Measurements from ENCODE around the gene HOXB1. TPM values are rescaled to one million over a fixed set of nuclear protein-coding genes. Genes with fewer than 3 reads are reported as not detected.
A peak's percentile ranks its signal among the peaks of the same experiment; 100 is the strongest.

The HOXB1 gene
- total RNA-seq = not detected in 2 replicates

GRCh38 chr17:48530887-48531272, at the start of gene HOXB1:
HOXB1 (minus strand) TSS chr17:48531011; CDS start chr17:48530904, 107 bp downstream.
- DNase-seq = no peak

- DNase-seq = no peak
Measured at GRCh38 chr17:48579760-48580554, 49.1 kb upstream of the HOXB1 start.

DNA sequence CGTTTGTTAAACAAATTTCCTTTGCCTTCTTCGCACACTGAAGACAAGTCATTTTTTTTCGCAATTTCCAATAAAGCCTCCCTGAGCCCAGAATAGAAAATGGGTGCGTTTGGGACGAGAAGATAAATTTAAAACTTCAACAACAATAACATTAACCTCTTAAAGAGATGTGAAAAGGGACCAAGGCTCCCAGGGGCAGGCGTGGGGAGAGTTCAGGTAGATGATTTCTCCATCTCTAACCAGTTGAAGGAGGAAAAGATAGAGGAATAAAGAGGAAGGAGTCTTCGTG, 48.6 kb upstream of the HOXB1 start:
- no peak for DNase-seq

DNA sequence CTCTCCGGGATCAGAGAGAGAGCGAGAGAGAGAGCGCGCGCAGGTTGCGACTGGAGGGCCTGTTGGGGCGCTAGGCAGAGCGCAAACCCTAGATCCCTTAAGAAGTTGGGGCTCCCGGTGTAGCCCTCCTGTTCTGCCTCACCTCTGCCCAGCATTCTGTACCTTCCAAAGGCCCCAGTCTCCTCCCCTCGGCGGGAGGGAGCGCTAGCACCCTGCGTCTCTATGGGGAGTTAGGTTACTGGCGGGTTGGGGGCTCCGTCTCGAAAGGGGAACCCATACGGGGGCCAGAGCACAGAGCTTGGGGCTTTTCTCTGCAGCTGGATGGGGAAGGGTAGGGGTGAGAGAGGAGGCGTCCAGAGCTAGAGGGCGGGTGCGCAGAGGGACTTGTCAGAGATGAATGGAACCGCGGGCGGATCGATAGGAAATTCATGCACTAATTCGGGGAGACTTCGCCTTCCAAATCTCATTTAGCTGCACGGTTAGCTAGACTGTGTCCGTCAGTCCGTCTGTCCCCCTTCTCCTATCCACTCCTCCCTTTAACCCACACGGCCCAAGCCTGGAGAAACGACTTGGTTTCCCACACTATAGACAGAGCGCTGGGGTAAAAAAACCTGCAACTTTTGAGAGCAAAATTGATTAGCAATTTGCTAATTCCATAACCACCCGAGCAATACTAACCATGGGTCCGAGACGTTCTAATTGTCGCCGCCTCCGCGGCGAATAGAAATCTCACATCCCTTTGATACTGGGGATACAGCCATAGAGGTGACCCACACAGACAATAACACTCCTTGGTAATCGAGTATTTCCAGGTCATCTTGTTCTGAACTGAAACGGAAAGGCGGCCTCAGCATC, 48.0 kb upstream of the HOXB1 start:
- DNase-seq = peak; percentile 73

DNA sequence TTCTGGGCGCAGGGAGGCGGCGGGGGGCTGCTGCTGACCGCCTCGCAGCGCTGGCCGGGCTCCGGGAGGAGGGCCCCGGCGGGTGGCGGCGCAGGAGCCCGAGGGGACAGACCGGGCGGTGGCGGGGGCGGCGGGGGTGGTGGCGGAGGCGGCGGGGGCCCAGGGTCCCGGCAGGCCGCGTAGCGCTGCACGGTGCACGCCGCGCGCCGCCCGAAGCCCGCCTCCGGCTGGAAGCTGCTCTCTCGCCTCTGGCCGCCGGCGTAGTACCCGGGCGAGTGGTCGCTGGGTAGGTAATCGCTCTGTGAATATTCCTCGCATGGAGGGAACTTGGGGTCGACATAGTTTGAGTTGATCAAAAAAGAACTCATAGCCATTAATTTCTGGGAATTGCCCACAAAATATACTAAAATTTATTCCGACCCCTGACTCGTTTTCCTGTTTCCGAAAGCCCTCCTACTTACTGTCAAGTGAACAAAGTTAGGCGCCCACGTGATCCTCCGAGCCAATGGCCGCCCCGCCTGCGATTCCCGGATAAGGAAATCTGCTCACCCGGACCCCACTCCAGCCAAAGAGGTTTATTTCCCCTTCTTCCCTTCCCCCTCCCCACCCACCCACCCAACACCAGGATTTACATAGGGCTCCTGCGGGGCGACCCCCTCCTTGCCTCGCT, 47.3 kb upstream of the HOXB1 start, which contains the start of gene HOXB4:
Gene HOXB4 (minus strand): TSS at position 405 of the 670 bp plus-strand sequence. CDS start 31 bp downstream, at position 374.
- DNase-seq = peak; percentile 89

- no peak for DNase-seq
Measured at GRCh38 chr17:48577330-48577945, 46.6 kb upstream of the HOXB1 start.

DNA sequence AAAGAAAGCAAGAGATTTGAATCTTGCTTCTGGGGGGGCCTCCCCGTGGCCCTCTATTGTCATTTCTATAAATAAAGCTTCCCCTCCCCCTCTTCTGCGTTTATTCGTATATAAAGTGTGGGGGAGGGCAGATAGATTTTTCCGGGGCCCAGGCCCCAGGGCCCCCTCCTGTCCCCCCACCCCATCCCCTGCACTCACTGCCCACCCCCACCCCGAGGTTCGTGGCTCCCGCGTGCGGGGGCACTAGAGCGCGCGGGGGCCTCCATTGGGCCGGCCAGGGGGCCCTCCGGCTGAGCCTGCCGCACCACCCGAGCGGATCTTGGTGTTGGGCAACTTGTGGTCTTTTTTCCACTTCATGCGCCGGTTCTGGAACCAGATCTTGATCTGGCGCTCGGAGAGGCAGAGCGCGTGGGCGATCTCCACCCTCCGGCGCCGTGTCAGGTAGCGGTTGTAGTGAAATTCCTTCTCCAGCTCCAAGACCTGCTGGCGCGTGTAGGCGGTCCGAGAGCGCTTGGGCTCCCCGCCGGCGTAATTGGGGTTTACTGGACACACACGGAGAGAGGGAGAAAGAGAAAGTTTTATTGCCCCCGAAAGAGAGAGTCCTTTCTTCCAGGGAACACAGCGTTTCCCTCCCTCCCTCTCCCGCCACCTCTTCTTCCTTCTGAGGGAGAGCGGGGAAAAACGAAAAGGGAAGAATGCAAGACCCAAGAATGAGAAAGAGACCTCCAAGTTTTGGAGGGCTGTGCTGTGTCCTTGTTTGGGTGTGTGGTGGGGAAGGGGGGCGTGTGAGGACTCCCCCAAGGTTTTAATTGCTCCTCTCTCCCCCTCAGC, 45.9 kb upstream of the HOXB1 start:
- peak; percentile 55 for DNase-seq

DNA sequence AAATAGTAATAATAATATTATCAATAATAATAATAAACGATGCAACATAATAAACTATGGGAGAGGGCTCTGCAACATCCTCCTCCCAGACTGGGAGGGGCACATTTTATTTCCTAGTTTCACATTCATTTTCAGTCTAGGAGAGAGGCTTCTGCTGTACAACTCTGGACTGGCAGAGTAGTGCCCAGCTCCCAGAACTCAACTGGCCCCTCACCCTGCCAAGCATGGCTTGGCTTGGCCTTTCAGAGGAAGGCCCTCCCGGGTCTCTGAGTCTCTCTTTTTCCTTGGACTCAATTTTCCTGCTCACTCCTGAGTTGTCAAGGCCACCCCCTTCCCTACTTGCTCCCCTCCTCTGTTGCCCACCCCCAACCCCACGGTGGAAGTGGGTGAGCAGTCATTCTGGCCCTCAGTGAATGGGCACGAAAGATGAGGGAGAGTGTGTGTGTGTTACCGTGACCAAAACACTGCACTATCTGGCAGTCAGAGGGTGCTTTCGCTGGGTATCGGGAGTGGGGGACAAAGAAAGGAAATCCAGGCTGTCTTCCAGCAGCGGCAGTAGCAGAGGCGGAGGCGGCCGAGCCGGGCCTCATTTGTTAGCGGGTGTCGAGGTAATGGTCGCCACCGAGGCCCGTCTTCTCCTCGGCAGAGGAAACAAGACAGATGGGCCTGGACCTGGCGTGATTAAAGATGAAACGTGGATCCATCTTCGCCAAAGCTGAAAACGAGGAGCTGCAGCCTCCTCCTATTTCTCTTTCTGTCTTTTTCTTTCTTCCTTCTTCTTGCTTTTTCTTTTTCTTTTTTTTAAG, 45.1 kb upstream of the HOXB1 start:
- peak; percentile 41 for DNase-seq

DNA sequence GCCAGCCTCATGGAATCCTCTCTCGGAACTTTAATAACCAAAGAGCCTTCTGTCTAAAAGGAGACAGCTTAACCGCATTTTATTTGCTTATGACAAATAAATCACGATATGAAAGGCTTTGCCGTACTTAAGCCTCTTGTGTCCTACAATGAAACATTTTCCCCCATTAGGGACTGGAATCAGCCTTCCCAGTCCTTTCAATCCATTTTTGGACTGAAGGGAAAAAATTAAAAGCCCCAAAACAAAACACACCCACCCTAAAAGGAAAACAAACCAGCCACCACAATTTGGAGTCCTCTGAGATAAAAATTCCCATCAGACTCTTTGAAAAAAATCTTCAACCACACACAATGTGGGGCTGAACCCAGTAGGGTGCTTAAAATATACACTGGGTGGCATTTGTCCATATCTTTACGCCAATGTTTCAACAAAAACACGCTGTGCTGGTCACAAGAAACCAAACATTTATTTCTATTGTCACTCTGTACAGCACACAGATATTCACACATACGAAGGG, 44.3 kb upstream of the HOXB1 start:
- DNase-seq = no peak

DNA sequence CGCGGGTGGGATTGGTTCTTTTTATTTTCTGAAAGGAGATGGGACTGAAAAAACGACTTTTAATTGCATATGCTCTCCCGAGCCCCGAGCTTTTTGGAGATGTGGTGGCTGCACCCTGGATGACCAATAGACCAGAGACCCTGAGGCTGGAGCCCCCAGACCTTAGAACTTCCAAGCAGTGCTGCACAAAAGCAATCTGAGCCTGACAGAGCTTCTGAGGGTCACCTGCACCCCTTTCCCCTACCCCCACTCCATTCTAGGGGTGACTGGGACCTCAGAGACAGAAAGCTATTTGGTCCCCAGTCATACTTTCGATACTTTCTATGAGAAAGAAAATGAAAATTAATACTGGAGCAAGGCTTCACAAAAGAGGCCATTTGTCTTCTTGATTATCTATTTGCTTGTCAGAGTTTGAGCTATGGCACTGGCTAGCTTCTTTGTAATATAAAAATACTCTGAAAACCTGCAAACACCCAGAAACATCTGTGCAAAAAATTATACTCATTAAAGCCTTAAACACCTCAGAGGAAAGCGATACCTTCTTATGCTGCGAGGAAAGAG, 43.8 kb upstream of the HOXB1 start:
- no peak for DNase-seq

GRCh38 chr17:48571826-48572417, 41.1 kb upstream of the HOXB1 start:
- DNase-seq = no peak

- no peak for DNase-seq
Measured at GRCh38 chr17:48571024-48571818, 40.4 kb upstream of the HOXB1 start.

DNA sequence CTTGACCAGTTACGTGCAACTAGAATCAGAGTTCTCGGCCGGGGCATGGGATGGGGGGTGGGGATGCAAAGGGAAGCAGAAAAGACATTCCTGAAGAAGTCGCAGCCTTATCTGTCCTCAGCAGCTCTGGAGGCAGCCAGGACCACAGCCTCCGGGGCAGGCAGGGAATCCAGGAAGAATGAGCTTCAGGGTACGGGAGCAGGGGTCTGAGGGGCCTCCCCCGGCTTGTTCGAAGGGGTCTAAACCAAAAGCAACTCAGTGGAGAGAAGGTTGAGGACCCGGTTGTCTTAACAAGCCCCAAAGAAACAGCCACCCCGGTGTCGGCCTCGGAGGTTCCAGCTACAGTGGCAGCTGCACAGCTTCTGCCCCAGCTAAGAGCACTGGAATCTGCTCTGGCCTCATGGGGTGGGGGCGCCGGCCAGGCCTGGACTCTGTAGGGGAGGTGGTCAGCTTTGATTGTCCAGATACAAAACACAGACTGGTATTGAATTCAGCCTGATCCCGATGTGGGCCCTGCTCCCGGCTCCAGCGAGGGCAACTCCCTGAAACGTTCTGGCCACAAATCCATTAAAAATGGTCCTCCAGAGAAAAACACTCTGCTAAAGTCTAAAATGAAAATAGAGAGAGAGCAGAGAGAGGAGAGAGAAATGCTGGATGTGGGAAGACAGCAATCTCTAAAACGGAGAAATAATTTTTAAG, 39.7 kb upstream of the HOXB1 start:
- no peak for DNase-seq

- no peak for DNase-seq
Measured at GRCh38 chr17:48569674-48570324, 39.0 kb upstream of the HOXB1 start.

- no peak for DNase-seq
Measured at GRCh38 chr17:48569240-48569582, 38.4 kb upstream of the HOXB1 start.

DNA sequence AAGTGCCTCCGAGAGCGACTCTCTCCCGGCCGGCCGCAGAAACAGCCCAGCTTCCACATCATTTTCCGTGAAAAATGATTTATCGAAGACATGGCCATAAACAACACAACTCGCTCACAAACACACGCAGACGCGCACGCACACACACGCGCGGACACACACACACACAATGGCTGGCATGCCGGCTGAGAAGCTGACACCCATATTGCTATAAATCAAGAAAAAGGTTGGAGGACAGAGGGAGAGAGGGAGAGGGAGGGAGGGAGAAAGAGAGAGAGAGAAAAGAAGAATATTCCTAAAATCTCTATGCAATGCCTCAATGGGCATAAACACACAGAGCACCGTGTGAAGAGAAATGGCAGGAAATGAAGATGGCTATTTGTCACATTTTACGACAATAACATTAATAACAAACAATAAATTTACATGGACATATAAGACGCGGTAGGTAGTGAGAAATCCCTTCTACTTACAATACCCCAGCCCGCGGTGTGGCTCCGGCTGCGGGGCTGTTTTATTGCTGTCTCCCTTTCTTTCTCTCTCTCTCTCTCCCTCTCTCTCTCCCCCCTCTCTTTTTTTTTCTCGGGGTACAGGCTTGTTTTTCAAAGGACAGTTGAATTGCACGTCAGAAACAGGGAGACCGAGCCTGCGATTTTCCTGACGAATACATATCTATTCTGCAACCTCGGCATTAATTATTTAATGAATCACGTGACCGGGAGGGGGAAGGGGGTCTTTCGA, 37.9 kb upstream of the HOXB1 start:
- DNase-seq = peak; percentile 57

DNA sequence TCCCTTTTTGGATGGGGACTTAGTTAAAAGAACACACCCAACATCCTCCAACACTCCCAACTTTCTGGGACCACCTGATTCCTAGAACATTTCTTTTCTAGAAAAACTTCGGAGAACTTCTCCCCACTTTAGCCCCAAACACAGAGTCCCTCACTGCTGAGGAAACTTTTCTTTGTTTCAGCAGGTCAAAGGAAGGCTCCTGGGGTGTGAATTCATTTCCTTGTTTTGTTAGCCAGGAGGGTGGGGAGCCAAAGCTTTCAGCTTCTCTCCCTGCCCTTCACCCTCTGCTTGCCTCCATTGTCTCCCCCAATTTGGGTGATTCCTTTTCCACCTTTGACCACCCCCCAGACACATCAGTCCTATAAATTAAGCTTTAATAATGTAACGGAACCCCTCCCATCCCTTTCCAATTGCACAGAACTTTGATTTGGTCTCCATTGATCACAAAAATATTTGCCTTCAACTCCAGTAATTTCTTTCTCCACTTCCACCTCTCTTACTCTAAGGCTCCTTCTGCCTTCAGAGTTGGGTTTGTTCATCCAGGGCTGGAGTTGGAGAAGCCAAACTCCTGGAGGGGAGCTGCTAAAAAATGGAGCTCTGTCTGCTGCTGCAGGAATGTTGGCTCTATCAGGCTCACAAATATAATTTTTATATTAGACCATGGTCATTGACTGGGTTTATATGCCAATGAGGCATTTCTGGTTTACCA, 37.0 kb upstream of the HOXB1 start:
- peak; percentile 50 for DNase-seq

Data from dermis blood vessel endothelial cell (primary cell).